ENCODE measurements around the gene WLS.

- no peak for TF ChIP-seq ZNF565 (CRISPR knock-in tag; conservative IDR thresholded peaks at IDR 0.05; ENCODE audit: low read depth)
- TF ChIP-seq, protein P1, sequence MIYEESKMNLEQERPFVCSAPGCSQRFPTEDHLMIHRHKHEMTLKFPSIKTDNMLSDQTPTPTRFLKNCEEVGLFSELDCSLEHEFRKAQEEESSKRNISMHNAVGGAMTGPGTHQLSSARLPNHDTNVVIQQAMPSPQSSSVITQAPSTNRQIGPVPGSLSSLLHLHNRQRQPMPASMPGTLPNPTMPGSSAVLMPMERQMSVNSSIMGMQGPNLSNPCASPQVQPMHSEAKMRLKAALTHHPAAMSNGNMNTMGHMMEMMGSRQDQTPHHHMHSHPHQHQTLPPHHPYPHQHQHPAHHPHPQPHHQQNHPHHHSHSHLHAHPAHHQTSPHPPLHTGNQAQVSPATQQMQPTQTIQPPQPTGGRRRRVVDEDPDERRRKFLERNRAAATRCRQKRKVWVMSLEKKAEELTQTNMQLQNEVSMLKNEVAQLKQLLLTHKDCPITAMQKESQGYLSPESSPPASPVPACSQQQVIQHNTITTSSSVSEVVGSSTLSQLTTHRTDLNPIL (CRISPR knock-in tag; IDR thresholded peaks at IDR 0.05; ENCODE audit: low read depth) = no peak
- no peak for TF ChIP-seq PPARA (CRISPR knock-in tag; IDR thresholded peaks at IDR 0.05; ENCODE audit: borderline replicate concordance)
- no peak for TF ChIP-seq ESRRG (CRISPR knock-in tag; IDR thresholded peaks at IDR 0.05)
- no peak for TF ChIP-seq ARNTL (CRISPR knock-in tag; IDR thresholded peaks at IDR 0.05; ENCODE audit: borderline replicate concordance, low read depth)
- TF ChIP-seq, protein P2, sequence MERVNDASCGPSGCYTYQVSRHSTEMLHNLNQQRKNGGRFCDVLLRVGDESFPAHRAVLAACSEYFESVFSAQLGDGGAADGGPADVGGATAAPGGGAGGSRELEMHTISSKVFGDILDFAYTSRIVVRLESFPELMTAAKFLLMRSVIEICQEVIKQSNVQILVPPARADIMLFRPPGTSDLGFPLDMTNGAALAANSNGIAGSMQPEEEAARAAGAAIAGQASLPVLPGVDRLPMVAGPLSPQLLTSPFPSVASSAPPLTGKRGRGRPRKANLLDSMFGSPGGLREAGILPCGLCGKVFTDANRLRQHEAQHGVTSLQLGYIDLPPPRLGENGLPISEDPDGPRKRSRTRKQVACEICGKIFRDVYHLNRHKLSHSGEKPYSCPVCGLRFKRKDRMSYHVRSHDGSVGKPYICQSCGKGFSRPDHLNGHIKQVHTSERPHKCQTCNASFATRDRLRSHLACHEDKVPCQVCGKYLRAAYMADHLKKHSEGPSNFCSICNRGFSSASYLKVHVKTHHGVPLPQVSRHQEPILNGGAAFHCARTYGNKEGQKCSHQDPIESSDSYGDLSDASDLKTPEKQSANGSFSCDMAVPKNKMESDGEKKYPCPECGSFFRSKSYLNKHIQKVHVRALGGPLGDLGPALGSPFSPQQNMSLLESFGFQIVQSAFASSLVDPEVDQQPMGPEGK (CRISPR knock-in tag; IDR thresholded peaks at IDR 0.05; ENCODE audit: borderline replicate concordance) = no peak
- TF ChIP-seq GLIS3 (CRISPR knock-in tag; IDR thresholded peaks at IDR 0.05) = no peak
- TF ChIP-seq POU6F1 (CRISPR knock-in tag; IDR thresholded peaks at IDR 0.05; ENCODE audit: borderline replicate concordance, low read depth) = no peak
Observed at GRCh38 chr1:68198752-68199151, 33.6 kb downstream of the WLS start.
